ENCODE results near the gene TMSB4X.

TMSB4X gene

DNA sequence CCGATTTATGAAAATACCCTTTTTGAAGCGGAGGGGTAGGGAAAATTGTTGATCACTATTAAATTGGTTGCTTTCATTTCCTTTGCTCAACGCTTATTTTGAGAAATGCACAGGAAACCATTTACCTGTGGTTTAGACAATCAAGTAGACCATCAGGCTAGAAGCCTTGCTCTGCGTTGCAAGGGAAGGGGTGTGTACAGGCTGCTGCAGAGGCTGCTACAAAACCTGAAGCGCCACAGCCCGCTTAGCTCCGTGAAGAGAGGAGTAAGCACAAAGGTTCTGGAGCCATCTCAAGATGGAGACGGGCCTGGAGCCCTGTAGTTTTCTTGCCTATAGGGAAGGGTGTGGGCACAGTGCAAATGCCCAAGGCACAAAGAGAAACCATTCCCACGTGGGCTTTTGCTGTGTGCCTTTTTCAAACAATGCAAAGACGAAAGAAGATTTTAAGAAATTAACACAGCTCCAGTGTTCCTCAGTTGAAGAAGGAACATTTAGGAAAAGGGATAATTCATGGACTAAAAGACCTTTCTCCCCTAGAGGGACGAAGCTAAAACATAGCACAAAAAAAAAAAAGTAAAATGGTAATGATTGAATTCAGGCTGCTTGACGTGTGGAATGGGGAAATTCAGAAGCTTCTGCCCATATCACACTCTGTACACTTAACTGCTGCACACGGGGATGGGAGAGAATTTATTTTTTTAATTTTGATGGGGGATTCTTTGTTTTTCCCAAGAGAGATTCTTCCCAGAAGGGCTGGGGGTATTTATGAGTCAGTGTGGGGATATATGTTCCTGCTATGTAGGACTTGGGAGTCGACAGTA, 3.5 kb downstream of the TMSB4X start (continued):
- TF ChIP-seq, protein P1, sequence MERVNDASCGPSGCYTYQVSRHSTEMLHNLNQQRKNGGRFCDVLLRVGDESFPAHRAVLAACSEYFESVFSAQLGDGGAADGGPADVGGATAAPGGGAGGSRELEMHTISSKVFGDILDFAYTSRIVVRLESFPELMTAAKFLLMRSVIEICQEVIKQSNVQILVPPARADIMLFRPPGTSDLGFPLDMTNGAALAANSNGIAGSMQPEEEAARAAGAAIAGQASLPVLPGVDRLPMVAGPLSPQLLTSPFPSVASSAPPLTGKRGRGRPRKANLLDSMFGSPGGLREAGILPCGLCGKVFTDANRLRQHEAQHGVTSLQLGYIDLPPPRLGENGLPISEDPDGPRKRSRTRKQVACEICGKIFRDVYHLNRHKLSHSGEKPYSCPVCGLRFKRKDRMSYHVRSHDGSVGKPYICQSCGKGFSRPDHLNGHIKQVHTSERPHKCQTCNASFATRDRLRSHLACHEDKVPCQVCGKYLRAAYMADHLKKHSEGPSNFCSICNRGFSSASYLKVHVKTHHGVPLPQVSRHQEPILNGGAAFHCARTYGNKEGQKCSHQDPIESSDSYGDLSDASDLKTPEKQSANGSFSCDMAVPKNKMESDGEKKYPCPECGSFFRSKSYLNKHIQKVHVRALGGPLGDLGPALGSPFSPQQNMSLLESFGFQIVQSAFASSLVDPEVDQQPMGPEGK (CRISPR knock-in tag; IDR thresholded peaks at IDR 0.05; ENCODE audit: borderline replicate concordance), result peak; percentile 73
- no peak for TF ChIP-seq OSR1 (CRISPR knock-in tag; IDR thresholded peaks at IDR 0.05)
- TF ChIP-seq ZFP30 (CRISPR knock-in tag; IDR thresholded peaks at IDR 0.05), result no peak
- TF ChIP-seq ARNTL (CRISPR knock-in tag; IDR thresholded peaks at IDR 0.05; ENCODE audit: borderline replicate concordance, low read depth), result no peak
- TF ChIP-seq ISL1 (CRISPR knock-in tag; IDR thresholded peaks at IDR 0.05), result 0 out of 2 replicates have a peak, but pooled peaks have one; percentile 3
- peak; percentile 36; the same call in 1 of the 2 replicates for TF ChIP-seq ZFP3 (CRISPR knock-in tag; IDR thresholded peaks at IDR 0.05)
- peak; percentile 89 for TF ChIP-seq RARB (CRISPR knock-in tag; IDR thresholded peaks at IDR 0.05)
- peak; percentile 38 for TF ChIP-seq ESRRG (CRISPR knock-in tag; IDR thresholded peaks at IDR 0.05)
- TF ChIP-seq, protein P2, sequence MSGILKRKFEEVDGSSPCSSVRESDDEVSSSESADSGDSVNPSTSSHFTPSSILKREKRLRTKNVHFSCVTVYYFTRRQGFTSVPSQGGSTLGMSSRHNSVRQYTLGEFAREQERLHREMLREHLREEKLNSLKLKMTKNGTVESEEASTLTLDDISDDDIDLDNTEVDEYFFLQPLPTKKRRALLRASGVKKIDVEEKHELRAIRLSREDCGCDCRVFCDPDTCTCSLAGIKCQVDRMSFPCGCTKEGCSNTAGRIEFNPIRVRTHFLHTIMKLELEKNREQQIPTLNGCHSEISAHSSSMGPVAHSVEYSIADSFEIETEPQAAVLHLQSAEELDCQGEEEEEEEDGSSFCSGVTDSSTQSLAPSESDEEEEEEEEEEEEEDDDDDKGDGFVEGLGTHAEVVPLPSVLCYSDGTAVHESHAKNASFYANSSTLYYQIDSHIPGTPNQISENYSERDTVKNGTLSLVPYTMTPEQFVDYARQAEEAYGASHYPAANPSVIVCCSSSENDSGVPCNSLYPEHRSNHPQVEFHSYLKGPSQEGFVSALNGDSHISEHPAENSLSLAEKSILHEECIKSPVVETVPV (CRISPR knock-in tag; IDR thresholded peaks at IDR 0.05), result peak; percentile 79; the same call in 1 of the 2 replicates
- TF ChIP-seq, protein P3, sequence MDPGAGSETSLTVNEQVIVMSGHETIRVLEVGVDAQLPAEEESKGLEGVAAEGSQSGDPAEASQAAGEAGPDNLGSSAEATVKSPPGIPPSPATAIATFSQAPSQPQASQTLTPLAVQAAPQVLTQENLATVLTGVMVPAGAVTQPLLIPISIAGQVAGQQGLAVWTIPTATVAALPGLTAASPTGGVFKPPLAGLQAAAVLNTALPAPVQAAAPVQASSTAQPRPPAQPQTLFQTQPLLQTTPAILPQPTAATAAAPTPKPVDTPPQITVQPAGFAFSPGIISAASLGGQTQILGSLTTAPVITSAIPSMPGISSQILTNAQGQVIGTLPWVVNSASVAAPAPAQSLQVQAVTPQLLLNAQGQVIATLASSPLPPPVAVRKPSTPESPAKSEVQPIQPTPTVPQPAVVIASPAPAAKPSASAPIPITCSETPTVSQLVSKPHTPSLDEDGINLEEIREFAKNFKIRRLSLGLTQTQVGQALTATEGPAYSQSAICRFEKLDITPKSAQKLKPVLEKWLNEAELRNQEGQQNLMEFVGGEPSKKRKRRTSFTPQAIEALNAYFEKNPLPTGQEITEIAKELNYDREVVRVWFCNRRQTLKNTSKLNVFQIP (CRISPR knock-in tag; IDR thresholded peaks at IDR 0.05; ENCODE audit: borderline replicate concordance, low read depth), result no peak

DNA sequence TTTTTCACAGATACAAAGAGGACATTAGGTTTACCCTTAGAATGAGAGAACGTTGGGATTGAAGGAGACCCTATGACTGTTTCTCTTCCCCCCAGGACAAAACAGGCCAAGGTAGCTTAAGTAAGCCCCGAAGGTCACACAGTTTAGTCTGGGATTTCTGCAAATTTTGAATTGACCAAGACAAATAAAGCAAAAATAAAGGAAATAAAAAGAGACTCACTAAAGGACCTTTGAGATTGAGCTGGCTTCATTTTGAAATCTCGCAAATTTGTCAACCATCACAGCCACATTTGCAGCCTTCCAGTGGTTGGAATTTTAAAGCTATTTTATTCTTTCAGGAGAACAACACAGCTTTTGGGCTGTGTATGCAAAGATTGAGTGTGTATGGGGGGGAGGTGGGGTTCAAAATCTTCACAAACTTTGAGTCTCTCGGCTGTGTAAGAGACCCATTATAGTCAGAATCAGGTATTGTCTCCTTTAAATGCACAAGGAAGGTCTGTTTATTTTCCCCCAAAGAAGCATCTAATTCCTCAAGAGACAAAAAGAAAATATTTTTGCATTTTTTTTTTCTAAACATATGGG, 4.2 kb downstream of the TMSB4X start:
- TF ChIP-seq ZFP3 (CRISPR knock-in tag; IDR thresholded peaks at IDR 0.05), result no peak
- TF ChIP-seq RARB (CRISPR knock-in tag; IDR thresholded peaks at IDR 0.05), result 0 out of 2 replicates have a peak, but pooled peaks have one; percentile 17
- peak; percentile 41 for ATAC-seq

DNA sequence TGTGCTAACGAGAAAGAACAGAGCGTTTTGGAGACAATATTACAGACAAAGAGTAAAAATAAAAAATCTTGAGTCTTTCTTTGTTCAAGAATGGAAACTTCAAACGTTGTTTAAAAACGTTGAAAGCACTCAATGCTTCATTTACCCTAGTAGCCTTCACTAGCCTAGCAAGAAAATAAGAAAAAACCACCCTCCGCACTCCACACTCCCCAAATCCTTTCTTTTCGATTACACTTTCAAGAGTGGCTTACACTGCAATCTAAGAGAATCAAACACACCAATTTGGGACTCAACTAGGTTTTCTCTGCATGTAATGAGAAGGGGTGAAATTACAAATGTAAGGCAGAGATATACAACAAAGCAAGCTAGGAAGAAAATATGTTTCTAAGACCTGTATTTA, 4.7 kb downstream of the TMSB4X start:
- ATAC-seq, result peak; percentile 5
- TF ChIP-seq ZNF70 (CRISPR knock-in tag; IDR thresholded peaks at IDR 0.05) (no peak), ESRRG (CRISPR knock-in tag; IDR thresholded peaks at IDR 0.05) (no peak), TOX (CRISPR knock-in tag; IDR thresholded peaks at IDR 0.05; ENCODE audit: borderline replicate concordance) (no peak), RARB (CRISPR knock-in tag; IDR thresholded peaks at IDR 0.05) (no peak), ISL1 (CRISPR knock-in tag; IDR thresholded peaks at IDR 0.05) (no peak), TCF4 (CRISPR knock-in tag; IDR thresholded peaks at IDR 0.05; ENCODE audit: borderline replicate concordance) (no peak), CSDC2 (CRISPR knock-in tag; IDR thresholded peaks at IDR 0.05) (no peak), ZC3H10 (CRISPR knock-in tag; IDR thresholded peaks at IDR 0.05) (no peak), SNAI2 (CRISPR knock-in tag; IDR thresholded peaks at IDR 0.05) (no peak), ZFP3 (CRISPR knock-in tag; IDR thresholded peaks at IDR 0.05) (no peak)
- TF ChIP-seq, protein P3 (CRISPR knock-in tag; IDR thresholded peaks at IDR 0.05; ENCODE audit: borderline replicate concordance, low read depth), result no peak
- TF ChIP-seq, protein P1 (CRISPR knock-in tag; IDR thresholded peaks at IDR 0.05; ENCODE audit: borderline replicate concordance), result no peak
- TF ChIP-seq, protein P4, sequence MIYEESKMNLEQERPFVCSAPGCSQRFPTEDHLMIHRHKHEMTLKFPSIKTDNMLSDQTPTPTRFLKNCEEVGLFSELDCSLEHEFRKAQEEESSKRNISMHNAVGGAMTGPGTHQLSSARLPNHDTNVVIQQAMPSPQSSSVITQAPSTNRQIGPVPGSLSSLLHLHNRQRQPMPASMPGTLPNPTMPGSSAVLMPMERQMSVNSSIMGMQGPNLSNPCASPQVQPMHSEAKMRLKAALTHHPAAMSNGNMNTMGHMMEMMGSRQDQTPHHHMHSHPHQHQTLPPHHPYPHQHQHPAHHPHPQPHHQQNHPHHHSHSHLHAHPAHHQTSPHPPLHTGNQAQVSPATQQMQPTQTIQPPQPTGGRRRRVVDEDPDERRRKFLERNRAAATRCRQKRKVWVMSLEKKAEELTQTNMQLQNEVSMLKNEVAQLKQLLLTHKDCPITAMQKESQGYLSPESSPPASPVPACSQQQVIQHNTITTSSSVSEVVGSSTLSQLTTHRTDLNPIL (CRISPR knock-in tag; IDR thresholded peaks at IDR 0.05; ENCODE audit: low read depth), result no peak
- TF ChIP-seq, protein P2 (CRISPR knock-in tag; IDR thresholded peaks at IDR 0.05), result no peak
- TF ChIP-seq, protein P5, sequence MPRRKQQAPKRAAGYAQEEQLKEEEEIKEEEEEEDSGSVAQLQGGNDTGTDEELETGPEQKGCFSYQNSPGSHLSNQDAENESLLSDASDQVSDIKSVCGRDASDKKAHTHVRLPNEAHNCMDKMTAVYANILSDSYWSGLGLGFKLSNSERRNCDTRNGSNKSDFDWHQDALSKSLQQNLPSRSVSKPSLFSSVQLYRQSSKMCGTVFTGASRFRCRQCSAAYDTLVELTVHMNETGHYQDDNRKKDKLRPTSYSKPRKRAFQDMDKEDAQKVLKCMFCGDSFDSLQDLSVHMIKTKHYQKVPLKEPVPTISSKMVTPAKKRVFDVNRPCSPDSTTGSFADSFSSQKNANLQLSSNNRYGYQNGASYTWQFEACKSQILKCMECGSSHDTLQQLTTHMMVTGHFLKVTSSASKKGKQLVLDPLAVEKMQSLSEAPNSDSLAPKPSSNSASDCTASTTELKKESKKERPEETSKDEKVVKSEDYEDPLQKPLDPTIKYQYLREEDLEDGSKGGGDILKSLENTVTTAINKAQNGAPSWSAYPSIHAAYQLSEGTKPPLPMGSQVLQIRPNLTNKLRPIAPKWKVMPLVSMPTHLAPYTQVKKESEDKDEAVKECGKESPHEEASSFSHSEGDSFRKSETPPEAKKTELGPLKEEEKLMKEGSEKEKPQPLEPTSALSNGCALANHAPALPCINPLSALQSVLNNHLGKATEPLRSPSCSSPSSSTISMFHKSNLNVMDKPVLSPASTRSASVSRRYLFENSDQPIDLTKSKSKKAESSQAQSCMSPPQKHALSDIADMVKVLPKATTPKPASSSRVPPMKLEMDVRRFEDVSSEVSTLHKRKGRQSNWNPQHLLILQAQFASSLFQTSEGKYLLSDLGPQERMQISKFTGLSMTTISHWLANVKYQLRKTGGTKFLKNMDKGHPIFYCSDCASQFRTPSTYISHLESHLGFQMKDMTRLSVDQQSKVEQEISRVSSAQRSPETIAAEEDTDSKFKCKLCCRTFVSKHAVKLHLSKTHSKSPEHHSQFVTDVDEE (CRISPR knock-in tag; IDR thresholded peaks at IDR 0.05), result no peak

DNA sequence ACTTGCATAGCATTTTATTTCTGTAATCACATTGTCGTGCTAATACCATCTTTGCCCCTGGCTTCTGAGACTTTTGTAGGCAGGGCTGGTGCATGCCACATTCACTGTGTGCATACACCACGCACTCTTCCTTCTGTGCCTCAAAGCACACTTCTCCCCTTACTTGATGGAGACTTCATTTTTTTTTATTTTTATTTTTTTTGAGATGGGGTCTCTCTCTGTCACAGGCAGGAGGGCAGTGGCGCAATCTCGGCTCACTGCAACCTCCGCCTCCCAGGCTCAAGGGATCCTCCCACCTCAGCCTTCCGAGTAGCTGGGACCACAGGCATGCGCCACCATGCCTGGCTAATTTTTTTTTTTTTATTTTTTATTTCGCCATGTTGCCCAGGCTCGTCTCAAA, 5.1 kb downstream of the TMSB4X start:
- ATAC-seq, result peak; percentile 25
